ENCODE results near the gene BTD.

GRCh38 chr3:15623535-15624440 is 22.2 kb downstream of the BTD start:
- TF ChIP-seq CTCF (IDR thresholded peaks at IDR 0.05) (no peak), EZH2 (IDR thresholded peaks at IDR 0.05) (no peak)

Data from neural progenitor cell (in vitro differentiated cells).